Lung (tissue), 12 donors: ENCODE measurements around the gene GP1BB. TPM values are rescaled to one million over a fixed set of nuclear protein-coding genes. Genes with fewer than 3 reads are reported as not detected.

Experiments used
- ATAC-seq: fragments of 200-7000 bp; cut with Tn5 transposase; one replicate; pipeline ENCODE4 v1.9.1; 2020; ENCODE audit warnings: moderate number of reproducible peaks; ENCODE audit not compliant: insufficient read depth, low FRiP score
- DNase-seq, 3 donors: peaks; one replicate each; pipeline ENCODE4 v3.0.0-alpha.2; 2013 to 2017
- H3K27ac ChIP-seq, 2 donors: one replicate each; pipeline ENCODE4 v1.5.1; 2013; ENCODE audit warnings: mild to moderate bottlenecking in 2 of 2, moderate library complexity in 2 of 2, control low read depth in 1 of 2, inconsistent platforms in 1 of 2, low read depth in 1 of 2, low read length in 1 of 2
- H3K27me3 ChIP-seq, 3 donors: one replicate each; pipeline ENCODE4 v1.5.1; 2013; ENCODE audit warnings: low read length in 2 of 3; ENCODE audit not compliant: control insufficient read depth in 3 of 3, insufficient read depth in 3 of 3
- H3K36me3 ChIP-seq, 4 donors: one replicate each; pipeline ENCODE4 v1.5.1; 2013; ENCODE audit warnings: low read length in 4 of 4, mild to moderate bottlenecking in 1 of 4, moderate library complexity in 1 of 4; ENCODE audit not compliant: control insufficient read depth in 4 of 4, insufficient read depth in 4 of 4
- H3K4me1 ChIP-seq, 5 donors: one replicate each; pipeline ENCODE4 v1.5.1; 2013; ENCODE audit warnings: low read length in 5 of 5, mild to moderate bottlenecking in 2 of 5, moderate library complexity in 1 of 5; ENCODE audit not compliant: control insufficient read depth in 5 of 5, insufficient read depth in 5 of 5
- H3K4me3 ChIP-seq: one replicate; pipeline ENCODE4 v1.5.1; 2013; ENCODE audit warnings: mild to moderate bottlenecking, control low read depth, moderate library complexity
- H3K9ac ChIP-seq, 2 donors: one replicate each; pipeline ENCODE4 v1.5.1; 2013; ENCODE audit warnings: low read length in 2 of 2, control low read depth in 1 of 2; ENCODE audit not compliant: insufficient read depth in 1 of 2
- H3K9me3 ChIP-seq, 4 donors: one replicate each; pipeline ENCODE4 v1.5.1; 2013; ENCODE audit warnings: low read length in 3 of 4, mild to moderate bottlenecking in 1 of 4, moderate library complexity in 1 of 4; ENCODE audit not compliant: control insufficient read depth in 4 of 4, insufficient read depth in 3 of 4
- WGBS, 2 donors: extraction: QIAGEN DNeasy Blood & Tissue Kit; methylation state at CpG; one replicate each; pipeline ENCODE4 v1.1.7; 2013; 5-methylcytosine and 5-hydroxymethylcytosine counted together
- polyA plus RNA-seq, 2 donors: library from polyadenylated mRNA; stranded (reverse); fragments of 200-250 nt; gene quantifications; one replicate each; pipeline ENCODE4 v1.2.1, GENCODE V29; 2013
- total RNA-seq, 2 donors: library from RNA; depleted of rRNA in 1 of 2; stranded (reverse); fragments of >200 nt in 1 of 2; gene quantifications; one replicate each; pipeline ENCODE4 v1.2.1, GENCODE V29; 2014 to 2021
- TF ChIP-seq, protein P1 (sequence below): IDR thresholded peaks from 2 replicates; pipeline ENCODE4 v1.5.1; 2012; ENCODE audit warnings: mild to moderate bottlenecking; ENCODE audit errors: control extremely low read depth, extremely low read depth
- donor health status: control.
- donor health status: control.
- donor health status: Bipolar disorder and iron deficiency.
- donor health status: healthy.
- donor health status: DM: yes; HTN: yes; CAD: no.

The GP1BB gene
- total and polyA plus RNA-seq, 4 donors = 1.9 to 5.5 (median 3.4) TPM

DNA sequence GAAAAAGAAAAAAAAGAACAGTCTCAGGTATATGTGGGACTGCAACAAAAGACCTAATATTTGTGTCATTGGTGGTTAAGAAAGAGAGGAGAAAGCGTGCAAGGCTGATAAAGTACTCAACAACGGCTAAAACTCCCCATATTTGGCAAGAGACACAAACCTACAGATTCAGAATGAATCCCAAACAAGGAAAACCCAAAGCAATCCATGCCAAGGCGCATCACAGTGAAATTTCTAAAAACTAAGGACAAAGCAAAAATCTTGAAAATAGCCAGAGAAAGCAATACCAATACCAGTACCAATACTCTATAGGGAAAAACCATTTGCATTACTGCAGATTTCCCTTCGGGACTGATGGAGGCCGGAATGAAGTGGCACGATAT lies 41.5 kb upstream of the GP1BB start:
- no peaks in the 10 kb centered on the region for H3K36me3 ChIP-seq
- TF ChIP-seq, protein P1, sequence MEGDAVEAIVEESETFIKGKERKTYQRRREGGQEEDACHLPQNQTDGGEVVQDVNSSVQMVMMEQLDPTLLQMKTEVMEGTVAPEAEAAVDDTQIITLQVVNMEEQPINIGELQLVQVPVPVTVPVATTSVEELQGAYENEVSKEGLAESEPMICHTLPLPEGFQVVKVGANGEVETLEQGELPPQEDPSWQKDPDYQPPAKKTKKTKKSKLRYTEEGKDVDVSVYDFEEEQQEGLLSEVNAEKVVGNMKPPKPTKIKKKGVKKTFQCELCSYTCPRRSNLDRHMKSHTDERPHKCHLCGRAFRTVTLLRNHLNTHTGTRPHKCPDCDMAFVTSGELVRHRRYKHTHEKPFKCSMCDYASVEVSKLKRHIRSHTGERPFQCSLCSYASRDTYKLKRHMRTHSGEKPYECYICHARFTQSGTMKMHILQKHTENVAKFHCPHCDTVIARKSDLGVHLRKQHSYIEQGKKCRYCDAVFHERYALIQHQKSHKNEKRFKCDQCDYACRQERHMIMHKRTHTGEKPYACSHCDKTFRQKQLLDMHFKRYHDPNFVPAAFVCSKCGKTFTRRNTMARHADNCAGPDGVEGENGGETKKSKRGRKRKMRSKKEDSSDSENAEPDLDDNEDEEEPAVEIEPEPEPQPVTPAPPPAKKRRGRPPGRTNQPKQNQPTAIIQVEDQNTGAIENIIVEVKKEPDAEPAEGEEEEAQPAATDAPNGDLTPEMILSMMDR = no peak
- no peaks in the 10 kb centered on the region for H3K9me3 ChIP-seq
- ATAC-seq = no peak
- no peak overlapping the region for H3K4me3 ChIP-seq
- H3K4me1 ChIP-seq = peaks cover 0 to 11% (median 0%) of the 10 kb centered on the region in 5 donors
- peaks cover 0 to 7% (median 3%) of the 10 kb centered on the region in 3 donors for H3K27me3 ChIP-seq
- WGBS, 2 donors = 85 to 90% methylated on average over 6 of the region's 6 CpGs
- no peak overlapping the region for H3K9ac ChIP-seq
- DNase-seq = no peak
- no peak overlapping the region for H3K27ac ChIP-seq

DNA sequence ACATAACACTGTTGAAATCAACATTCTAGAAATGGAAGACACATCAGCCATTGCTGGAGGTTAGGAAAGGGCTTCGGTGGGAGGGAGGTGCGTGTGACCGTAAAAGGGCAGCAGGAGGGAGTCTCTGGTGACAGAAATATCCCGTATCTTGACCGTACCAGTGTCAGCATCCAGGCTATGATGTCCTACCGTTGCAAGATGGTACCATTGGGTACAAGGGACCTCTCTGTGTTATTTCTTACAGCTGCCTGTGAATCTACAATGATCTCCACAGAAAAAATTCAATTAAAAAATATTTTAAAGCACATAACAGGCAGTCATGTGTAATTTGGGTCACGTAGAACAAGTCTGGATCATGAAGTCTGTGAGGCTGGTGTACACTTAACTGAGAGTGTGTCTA lies 36.4 kb upstream of the GP1BB start:
- no peaks in the 10 kb centered on the region for H3K9me3 ChIP-seq
- H3K27ac ChIP-seq = no peak overlapping the region
- DNase-seq (no peak), ATAC-seq (no peak)
- H3K27me3 ChIP-seq = peaks cover 0 to 4% (median 3%) of the 10 kb centered on the region in 3 donors
- H3K4me1 ChIP-seq = peaks cover 0 to 8% (median 2%) of the 10 kb centered on the region in 5 donors
- no peak overlapping the region for H3K4me3 ChIP-seq
- no peak overlapping the region for H3K9ac ChIP-seq
- 41 to 85% methylated on average over 7 of the region's 7 CpGs for WGBS, 2 donors
- TF ChIP-seq, protein P1 = no peak
- no peaks in the 10 kb centered on the region for H3K36me3 ChIP-seq

DNA sequence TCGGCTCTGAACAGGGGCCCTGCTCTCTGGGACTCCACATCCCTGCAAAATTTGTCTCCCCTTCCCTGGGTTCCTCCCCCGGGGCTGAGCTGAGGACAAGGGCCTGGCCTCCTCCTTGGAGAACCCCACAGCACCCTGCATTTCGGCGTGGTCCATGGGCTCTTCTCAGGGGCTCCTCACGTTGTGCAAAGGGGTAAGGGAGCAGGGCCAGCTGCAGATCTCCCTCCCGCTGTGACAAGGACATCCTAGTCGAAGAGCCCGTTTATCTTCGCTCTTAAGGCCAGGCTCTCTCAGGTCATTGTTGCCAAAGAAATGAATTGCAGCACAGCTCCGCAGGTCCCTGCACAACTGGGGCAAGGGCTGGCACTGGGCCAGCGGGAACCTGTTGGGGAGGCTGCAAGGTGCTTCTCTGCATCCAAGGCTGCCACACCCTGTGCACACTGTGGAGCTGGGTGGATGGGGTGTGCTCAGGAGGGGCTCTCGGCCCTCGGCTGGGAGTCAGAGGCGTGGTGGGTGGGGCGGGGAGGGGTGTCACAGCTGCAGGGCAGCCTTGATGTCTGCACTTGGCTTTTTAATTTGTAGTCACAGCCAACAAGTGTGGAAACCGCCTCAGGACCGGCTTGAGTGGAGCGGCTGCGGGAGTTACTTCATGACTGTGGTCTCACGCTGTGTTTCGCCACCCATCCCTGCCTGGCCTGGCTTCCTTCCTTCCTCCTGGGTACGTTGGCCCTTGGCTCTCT lies 35.6 kb upstream of the GP1BB start:
- Histone ChIP-seq H3K4me3 (no peak overlapping the region), H3K27ac (no peak overlapping the region), H3K9ac (no peak overlapping the region), H3K27me3 (peaks cover 0 to 3% (median 3%) of the 10 kb centered on the region in 3 donors), H3K9me3 (no peaks in the 10 kb centered on the region), H3K4me1 (peaks cover 0 to 11% (median 3%) of the 10 kb centered on the region in 5 donors), H3K36me3 (no peaks in the 10 kb centered on the region)
- WGBS, 2 donors = 24 to 40% methylated on average over 22 of the region's 22 CpGs
- no peak for ATAC-seq
- DNase-seq = peak in 2 of 3 donors; percentile 27 to 40
- TF ChIP-seq, protein P1 = no peak
